GM06990 (cell line): ENCODE results near the gene MLN.

Experiments used
- DNase-seq: peaks from one replicate; pipeline ENCODE4 v3.0.0-alpha.2; 2011; ENCODE audit not compliant: insufficient read length; ENCODE audit errors: extremely low read depth
- H3K27me3 ChIP-seq: replicated peaks from 2 replicates; pipeline ENCODE4 v1.6.0; 2011; ENCODE audit warnings: low read length; ENCODE audit not compliant: control insufficient read depth, insufficient read depth
- H3K36me3 ChIP-seq: 2 replicates; pipeline ENCODE4 v1.5.1; 2011; ENCODE audit warnings: low read length; ENCODE audit not compliant: control insufficient read depth, insufficient read depth
- H3K4me3 ChIP-seq: replicated peaks from 2 replicates; pipeline ENCODE4 v1.5.1; 2011; ENCODE audit warnings: low read depth, mild to moderate bottlenecking, control low read depth, low read length
- CTCF ChIP-seq: IDR thresholded peaks from 2 replicates; pipeline ENCODE4 v1.5.1; 2011; ENCODE audit warnings: low read length, control low read depth, mild to moderate bottlenecking, inconsistent platforms; ENCODE audit not compliant: insufficient read depth, poor library complexity, severe bottlenecking

The MLN gene

GRCh38 chr6:33755070-33755869 is 48.5 kb downstream of the MLN start:
- DNase-seq: no peak
- no peak overlapping the region for H3K4me3 ChIP-seq

DNA sequence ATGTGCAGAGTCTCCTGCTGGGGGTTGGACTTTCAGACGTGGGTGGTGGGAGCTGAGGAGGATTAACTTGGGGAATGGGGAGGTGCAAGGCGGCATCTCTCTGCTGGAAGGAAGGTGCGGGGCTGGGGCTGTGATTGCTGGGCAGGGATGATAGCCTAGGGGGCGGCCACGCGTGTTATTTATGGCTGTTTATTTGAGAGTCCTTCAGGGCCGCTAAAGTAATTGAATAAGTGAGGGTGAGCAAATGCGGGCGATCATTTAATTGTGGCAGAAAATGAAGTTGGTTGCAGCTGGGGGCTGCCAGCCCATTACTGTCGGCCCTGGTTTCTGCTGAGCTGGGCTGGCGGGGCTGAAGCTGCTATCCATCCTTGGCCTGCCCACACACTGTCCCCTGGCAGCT is 49.6 kb downstream of the MLN start:
- TF ChIP-seq CTCF: no peak
- no peak for DNase-seq
- Histone ChIP-seq H3K27me3 (peaks cover 2% of the 10 kb centered on the region), H3K36me3 (no peaks in the 10 kb centered on the region), H3K4me3 (no peak overlapping the region)

More at GRCh38 chr6:33755070-33755869, 48.5 kb downstream of the MLN start:
- H3K36me3 ChIP-seq: no peaks in the 10 kb centered on the region
- H3K27me3 ChIP-seq: peaks cover 2% of the 10 kb centered on the region
- no peak for TF ChIP-seq CTCF

DNA sequence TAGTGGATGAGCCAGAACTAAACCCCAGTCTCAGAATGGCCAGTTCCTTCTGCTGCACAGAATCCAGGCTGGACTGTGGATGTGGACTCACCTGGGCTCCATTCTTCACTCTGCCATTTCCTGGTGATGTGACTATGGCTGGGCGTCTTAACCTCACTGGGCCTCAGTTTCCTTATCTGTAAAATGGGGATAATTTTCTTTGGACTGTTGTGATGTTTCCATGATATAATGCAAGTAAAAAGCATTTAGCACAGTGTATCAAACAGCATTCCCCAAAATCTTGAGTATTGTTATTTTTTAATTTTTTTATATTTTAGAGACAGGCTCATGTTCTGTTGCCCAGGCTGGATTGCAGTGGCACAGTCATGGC is 51.2 kb downstream of the MLN start:
- H3K4me3 ChIP-seq: no peak overlapping the region
- no peaks in the 10 kb centered on the region for H3K36me3 ChIP-seq
- DNase-seq: no peak
- no peak for TF ChIP-seq CTCF
- peaks cover 2% of the 10 kb centered on the region for H3K27me3 ChIP-seq

GRCh38 chr6:33751771-33752645 is 51.8 kb downstream of the MLN start:
- TF ChIP-seq CTCF: no peak
- peaks cover 2% of the 10 kb centered on the region for H3K27me3 ChIP-seq
- no peak overlapping the region for H3K4me3 ChIP-seq
- no peaks in the 10 kb centered on the region for H3K36me3 ChIP-seq
- no peak for DNase-seq

GRCh38 chr6:33750244-33750991 is 53.4 kb downstream of the MLN start:
- TF ChIP-seq CTCF: no peak
- H3K4me3 ChIP-seq: no peak overlapping the region
- H3K27me3 ChIP-seq: no peaks in the 10 kb centered on the region; the same call in 1 of the 2 replicates
- DNase-seq: no peak
- H3K36me3 ChIP-seq: no peaks in the 10 kb centered on the region
